GM19193 (cell line): Measurements from ENCODE around the gene LRRFIP1.

ENCODE experiments used
- POLR2A ChIP-seq: IDR thresholded peaks from 4 replicates; pipeline ENCODE4 v1.6.1; 2011; ENCODE audit not compliant: insufficient read depth, insufficient read length; ENCODE audit errors: extremely low read depth

Gene LRRFIP1

DNA sequence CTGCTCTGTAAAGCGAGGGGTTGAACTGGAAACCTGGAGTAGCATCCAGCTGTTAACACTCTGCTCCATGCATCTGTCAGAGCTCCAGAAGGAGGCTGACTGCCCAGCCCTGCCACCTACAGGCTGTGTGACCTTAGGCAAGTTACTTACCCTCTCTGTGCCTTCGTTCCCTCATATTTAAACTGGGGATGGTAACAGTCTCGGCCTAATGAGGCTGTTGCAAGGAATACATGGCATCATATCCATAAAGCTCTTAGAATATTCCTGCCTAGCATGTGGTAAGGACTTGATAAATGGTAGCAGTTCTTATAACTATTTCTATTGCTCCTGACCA lies 80.6 kb downstream of the LRRFIP1 start:
- no peak for TF ChIP-seq POLR2A

DNA sequence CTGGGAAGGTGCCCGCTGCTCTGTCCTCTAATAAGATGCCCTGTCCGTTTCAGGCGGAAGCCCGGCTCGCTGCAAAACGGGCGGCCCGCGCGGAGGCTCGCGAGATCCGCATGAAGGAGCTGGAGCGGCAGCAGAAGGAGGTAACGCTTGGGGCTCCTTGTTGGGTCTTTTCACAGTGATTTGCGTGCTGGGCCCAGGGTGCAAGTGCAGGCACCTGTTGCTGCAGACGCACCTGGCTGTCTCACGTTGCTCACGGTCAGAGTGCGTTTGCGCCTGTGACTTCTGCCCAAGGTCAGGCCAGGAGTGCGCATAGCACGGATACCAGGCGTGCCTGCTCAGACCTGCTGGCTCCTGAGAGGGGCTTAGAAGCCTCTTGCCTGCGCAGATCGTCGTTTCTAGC lies 81.1 kb downstream of the LRRFIP1 start:
- no peak for TF ChIP-seq POLR2A

DNA sequence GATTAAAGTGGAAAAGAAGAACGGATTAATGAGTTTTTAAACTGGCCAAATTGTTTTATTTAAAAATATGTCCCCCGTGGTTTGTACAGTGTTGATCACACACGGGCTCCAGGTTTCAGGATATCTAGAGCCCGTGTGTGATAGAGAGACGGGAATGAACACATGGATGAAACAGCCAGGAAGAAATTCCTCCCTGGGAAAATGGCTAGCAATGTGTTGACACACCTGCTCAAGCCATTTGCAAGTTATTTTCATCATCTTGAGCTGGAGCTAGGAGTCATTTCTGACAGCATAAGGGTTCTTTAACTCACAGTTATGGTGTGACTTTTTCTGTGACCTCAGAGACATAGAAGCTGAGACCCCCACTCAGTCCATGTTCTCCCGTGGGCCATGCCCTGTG lies 81.6 kb downstream of the LRRFIP1 start:
- TF ChIP-seq POLR2A = no peak

DNA sequence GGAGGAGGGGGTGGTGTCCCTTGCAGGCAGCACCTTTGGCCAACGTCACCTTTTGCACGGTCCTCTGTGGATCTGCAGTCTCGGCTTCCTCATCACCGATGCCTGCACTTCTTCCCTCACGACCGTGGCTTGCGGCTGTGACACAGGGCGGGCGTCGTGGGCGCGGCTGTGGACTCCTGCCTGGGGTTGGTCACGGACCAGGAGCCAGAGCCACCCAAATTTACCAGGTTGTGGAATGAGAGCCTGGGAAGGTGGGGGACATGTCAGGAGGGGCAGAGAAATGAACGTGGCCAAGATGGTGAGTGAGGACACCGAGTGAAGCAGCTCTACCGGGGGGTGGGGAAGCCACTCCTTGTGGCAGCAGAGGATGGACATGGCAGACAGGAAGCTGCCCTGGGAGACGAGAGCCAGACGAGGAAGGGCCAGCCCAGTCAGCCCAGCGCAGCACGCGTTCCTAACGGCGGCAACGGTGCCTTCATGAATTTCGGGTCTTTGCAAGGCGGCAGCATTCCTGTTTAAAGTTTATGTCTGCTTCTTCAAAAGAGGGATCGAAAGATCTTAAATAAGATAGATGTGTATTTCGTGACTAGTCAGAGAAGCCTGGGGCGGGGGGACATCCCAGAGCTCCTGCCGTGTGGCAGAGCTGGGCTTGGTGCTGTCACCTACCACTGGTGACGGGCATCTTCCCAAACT lies 84.2 kb downstream of the LRRFIP1 start:
- TF ChIP-seq POLR2A = no peak

- TF ChIP-seq POLR2A = no peak
Measured at GRCh38 chr2:237712477-237713377, 85.3 kb downstream of the LRRFIP1 start.

DNA sequence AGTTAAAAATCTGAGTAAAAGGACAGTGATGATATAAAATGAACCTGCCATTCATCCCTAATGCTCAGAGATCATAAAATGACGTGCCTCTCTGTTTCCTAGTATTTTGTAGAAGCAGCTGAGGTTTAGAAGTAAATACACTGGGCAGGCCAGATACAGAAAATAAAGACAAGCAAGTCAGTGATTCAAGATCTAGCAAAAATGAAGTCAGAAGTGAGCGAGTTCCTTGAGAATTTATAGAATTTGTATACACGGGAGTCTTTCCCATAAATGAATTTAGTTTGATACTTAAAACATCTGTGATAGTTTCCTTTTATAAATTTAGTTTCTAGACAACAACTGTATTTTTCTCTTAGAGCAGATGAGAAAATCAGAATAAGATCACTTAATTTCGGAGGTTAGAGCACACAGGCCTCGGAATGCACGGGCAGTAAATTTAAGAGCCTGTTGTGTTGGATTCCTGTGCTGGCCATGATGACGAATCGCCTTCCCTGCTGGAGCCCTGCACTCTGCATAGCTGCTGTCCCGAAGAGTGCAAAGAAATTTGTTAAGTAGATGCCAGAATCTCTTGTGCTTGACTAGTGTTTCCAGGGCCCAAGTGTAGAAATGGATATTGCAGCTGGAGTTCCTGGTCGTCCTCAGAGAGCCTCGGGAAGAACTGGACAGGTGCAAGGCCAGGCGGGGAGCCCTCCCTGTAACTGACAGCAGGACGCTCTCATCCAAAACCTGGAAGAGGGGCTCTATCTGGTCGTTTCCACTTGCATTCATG lies 87.5 kb downstream of the LRRFIP1 start:
- TF ChIP-seq POLR2A = no peak

GRCh38 chr2:237715459-237715947 lies 88.1 kb downstream of the LRRFIP1 start:
- no peak for TF ChIP-seq POLR2A

GRCh38 chr2:237716011-237716410 lies 88.6 kb downstream of the LRRFIP1 start:
- TF ChIP-seq POLR2A = no peak

GRCh38 chr2:237717366-237718276 lies 90.2 kb downstream of the LRRFIP1 start:
- no peak for TF ChIP-seq POLR2A

DNA sequence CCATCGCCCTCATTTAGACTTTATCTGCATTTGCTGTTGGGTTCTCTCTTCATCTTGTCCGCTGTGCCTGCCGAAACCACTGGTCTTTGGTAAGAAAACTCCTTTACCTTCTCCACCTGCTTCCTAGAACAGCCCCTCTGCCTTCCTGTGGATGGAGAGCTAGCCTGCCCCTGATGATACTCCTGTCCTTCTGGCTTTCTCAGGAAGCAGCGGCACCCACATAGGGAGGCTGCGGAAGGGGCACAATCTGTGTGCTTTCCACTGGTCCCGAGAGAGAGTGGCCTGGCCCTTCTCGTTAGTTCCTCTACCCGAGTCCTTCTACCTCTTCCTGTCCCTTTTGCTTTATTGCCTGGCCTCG lies 90.9 kb downstream of the LRRFIP1 start:
- no peak for TF ChIP-seq POLR2A

- no peak for TF ChIP-seq POLR2A
Measured at GRCh38 chr2:237720444-237720843, 93.1 kb downstream of the LRRFIP1 start.

GRCh38 chr2:237720957-237721356 lies 93.6 kb downstream of the LRRFIP1 start:
- no peak for TF ChIP-seq POLR2A

DNA sequence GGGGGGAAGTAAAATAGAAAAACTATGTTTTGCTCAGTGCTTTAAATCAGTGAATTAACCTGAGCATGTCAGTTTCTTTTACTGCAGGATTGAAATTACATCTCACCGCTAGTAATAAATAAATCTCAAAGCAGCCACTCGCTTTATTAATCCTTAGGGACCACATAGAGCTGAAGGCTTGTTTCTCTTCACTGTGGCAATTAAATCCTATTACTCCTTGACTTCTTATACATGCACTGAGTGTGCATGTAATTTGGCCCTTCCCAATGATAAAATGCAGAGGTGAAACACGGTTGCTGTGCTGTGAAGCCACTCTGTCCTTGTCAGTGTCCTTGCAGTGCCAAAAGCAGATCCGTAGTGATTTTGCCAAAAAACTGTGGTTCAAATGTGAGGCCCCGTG lies 94.1 kb downstream of the LRRFIP1 start:
- no peak for TF ChIP-seq POLR2A

DNA sequence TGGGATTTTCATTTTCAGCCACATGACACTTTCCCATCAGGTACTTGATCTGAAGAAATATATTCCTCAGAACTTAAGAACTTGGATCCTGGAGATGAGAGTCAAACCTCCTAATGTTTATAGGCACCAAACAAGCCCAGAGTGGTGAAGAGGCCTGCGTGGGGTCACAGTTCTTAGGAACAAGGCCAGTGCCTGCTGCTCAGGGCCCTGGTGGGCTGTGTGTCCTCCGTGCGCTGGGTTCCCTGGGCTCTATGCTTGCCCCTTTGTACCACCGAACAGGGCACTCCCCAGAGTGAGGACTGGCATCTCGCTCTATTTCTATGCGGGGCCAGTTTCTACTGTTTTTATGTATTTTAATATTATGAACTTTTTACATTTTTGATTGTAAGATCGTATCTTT lies 95.2 kb downstream of the LRRFIP1 start:
- TF ChIP-seq POLR2A = no peak

DNA sequence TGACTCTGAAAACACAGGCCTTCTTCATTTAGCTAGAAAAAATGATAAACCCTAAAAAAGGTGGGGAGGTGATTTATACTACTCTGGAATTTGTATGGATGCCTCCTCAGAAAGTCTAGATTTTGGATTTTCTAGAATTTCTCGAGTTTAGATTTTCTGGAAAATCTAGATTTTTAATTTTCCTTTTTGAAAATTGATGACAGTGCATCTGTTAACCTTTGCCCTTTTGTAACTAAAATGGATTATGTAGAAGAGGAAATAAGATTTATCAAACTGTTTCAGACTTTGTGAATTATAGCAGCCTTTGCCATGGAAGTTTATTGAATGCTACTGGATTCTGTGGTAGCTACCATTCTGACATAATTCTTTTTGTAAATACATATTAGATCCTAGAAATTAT lies 95.6 kb downstream of the LRRFIP1 start:
- TF ChIP-seq POLR2A = no peak

GRCh38 chr2:237723602-237724001 lies 96.2 kb downstream of the LRRFIP1 start:
- TF ChIP-seq POLR2A = no peak
